OCI-LY3 (cell line): ENCODE results near the gene TBXAS1.

Experiments
- H2AFZ ChIP-seq: fragments of 200-600, 300-600 bp; shearing (Covaris generic); 2 replicates; pipeline ENCODE4 v1.6.0; 2014; ENCODE audit warnings: antibody characterized with exemption, low read depth, low read length
- H3K27ac ChIP-seq: fragments of 200-600, 300-600 bp; sonication (generic); 2 replicates; pipeline ENCODE4 v1.5.1; 2014; ENCODE audit warnings: mild to moderate bottlenecking, low read length, moderate library complexity, mixed read lengths
- H3K27me3 ChIP-seq: fragments of 200-600, 300-600 bp; sonication (generic); 2 replicates; pipeline ENCODE4 v1.6.1; 2014; ENCODE audit warnings: low read depth, low read length, mixed read lengths
- H3K36me3 ChIP-seq: fragments of 200-600, 300-600 bp; sonication (generic); replicated peaks from 2 replicates; pipeline ENCODE3; 2014; ENCODE audit warnings: low read depth, low read length, mixed read lengths
- H3K4me1 ChIP-seq: fragments of 300-600, 200-600 bp; sonication (generic); 2 replicates; pipeline ENCODE4 v1.6.1; 2014; ENCODE audit warnings: low read length, mixed read lengths
- H3K4me2 ChIP-seq: fragments of 200-600, 300-600 bp; sonication (generic); 2 replicates; pipeline ENCODE4 v1.6.1; 2014; ENCODE audit warnings: low read length, mixed read lengths
- H3K4me3 ChIP-seq: fragments of 300-600, 200-600 bp; sonication (generic); 2 replicates; pipeline ENCODE4 v1.5.1; 2014; ENCODE audit warnings: antibody characterized with exemption, mild to moderate bottlenecking, low read length, moderate library complexity
- H3K79me2 ChIP-seq: fragments of 300-600, 200-600 bp; shearing (Covaris generic); 2 replicates; pipeline ENCODE4 v1.6.1; 2014; ENCODE audit warnings: mild to moderate bottlenecking, low read length, mixed read lengths
- H3K9ac ChIP-seq: fragments of 300-600, 200-600 bp; shearing (Covaris generic); 2 replicates; pipeline ENCODE4 v1.6.0; 2014; ENCODE audit warnings: mild to moderate bottlenecking, low read length, moderate library complexity
- H3K9me3 ChIP-seq: fragments of 200-600, 300-600 bp; shearing (Covaris generic); 2 replicates; pipeline ENCODE4 v1.6.1; 2014; ENCODE audit warnings: low read length, mixed read lengths; ENCODE audit not compliant: insufficient read depth
- H4K20me1 ChIP-seq: fragments of 200-600, 300-600 bp; sonication (generic); 2 replicates; pipeline ENCODE4 v1.6.1; 2016; ENCODE audit warnings: low read length, mixed read lengths; ENCODE audit not compliant: insufficient read depth
- EZH2phosphoT487 ChIP-seq: fragments of 200-600 bp; shearing (Covaris generic); IDR thresholded peaks from 2 replicates; pipeline ENCODE4 v1.6.1; 2018; ENCODE audit warnings: antibody characterized with exemption, mixed run types, low read depth
- TF ChIP-seq, protein P1 (sequence below): fragments of 200-600, 300-600 bp; sonication (generic); IDR thresholded peaks from 2 replicates; pipeline ENCODE4 v1.5.1; 2014; ENCODE audit warnings: antibody characterized with exemption, low read length, low read depth

The TBXAS1 gene

DNA sequence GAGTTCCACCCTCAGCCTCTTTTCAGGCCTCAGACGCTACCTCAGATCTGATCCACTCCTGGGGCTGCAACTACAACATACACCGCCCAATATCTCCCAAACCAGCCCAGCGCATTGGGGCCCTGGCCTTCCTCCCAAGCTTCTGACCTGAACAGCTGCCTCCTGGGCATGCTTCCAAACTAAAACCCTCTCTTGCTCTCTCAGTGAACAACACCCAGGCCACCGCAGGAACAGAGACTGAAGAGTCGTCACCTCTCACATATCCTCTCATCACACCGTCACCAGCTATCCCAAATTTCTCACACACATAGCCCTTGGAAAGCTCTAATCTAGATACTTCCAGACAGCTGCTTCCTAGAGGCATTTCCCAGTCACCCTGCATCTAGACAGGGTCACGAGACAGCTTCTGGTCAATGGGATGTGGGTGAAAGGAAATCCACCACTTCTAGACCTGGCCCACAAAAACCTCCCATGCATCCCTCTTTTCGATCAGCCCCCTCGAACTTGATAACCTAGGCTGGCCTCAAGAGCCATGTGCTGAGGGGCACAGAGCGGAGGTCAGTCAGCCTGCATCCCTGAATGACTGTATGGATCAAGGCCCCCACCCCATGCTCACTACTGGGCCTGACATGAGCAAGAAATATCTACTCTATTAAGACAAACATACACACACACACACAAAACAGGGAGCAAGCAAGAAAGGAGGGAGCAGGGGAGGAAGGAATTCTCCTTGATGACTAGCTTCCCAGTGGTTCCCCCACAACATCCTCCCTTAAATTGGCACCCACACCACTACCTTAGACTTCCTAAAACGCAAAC, 231.9 kb downstream of the TBXAS1 start:
- Histone ChIP-seq H3K4me3 (no peak overlapping the region; the same call in 1 of the 2 replicates), H3K4me1 (peaks cover 24% of the 10 kb centered on the region), H3K27me3 (peaks cover 43% of the 10 kb centered on the region), H4K20me1 (0 out of 2 replicates have a peak, but pooled peaks cover 6% of the 10 kb centered on the region), H3K79me2 (no peaks in the 10 kb centered on the region), H3K27ac (no peak overlapping the region), H3K4me2 (peak overlapping the region; percentile 37), H2AFZ (no peak overlapping the region), H3K9me3 (no peaks in the 10 kb centered on the region), H3K36me3 (no peaks in the 10 kb centered on the region), H3K9ac (no peak overlapping the region)
- TF ChIP-seq EZH2phosphoT487: no peak
- TF ChIP-seq, protein P1, sequence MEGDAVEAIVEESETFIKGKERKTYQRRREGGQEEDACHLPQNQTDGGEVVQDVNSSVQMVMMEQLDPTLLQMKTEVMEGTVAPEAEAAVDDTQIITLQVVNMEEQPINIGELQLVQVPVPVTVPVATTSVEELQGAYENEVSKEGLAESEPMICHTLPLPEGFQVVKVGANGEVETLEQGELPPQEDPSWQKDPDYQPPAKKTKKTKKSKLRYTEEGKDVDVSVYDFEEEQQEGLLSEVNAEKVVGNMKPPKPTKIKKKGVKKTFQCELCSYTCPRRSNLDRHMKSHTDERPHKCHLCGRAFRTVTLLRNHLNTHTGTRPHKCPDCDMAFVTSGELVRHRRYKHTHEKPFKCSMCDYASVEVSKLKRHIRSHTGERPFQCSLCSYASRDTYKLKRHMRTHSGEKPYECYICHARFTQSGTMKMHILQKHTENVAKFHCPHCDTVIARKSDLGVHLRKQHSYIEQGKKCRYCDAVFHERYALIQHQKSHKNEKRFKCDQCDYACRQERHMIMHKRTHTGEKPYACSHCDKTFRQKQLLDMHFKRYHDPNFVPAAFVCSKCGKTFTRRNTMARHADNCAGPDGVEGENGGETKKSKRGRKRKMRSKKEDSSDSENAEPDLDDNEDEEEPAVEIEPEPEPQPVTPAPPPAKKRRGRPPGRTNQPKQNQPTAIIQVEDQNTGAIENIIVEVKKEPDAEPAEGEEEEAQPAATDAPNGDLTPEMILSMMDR: no peak

DNA sequence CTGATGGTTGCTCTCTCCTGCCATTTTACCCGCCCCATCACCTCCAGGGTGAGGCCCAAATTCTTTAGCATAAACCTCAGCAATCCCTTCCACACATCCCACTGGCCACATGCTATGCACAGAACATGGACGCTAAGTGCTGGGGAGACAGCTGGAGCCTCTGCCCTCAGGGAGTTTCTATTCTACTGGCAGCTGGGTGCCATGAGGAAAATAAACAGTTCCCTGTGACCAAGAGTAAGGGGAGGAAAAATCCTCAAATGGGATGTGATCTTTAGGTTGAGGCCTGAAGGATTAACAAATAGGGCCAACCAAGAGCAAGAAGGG, 232.5 kb downstream of the TBXAS1 start:
- H3K4me2 ChIP-seq: peak overlapping the region; percentile 84
- H3K27me3 ChIP-seq: peaks cover 44% of the 10 kb centered on the region
- H3K9me3 ChIP-seq: peaks cover 2% of the 10 kb centered on the region
- peaks cover 24% of the 10 kb centered on the region for H3K4me1 ChIP-seq
- no peak overlapping the region for H2AFZ ChIP-seq
- H3K36me3 ChIP-seq: no peaks in the 10 kb centered on the region
- H3K79me2 ChIP-seq: no peaks in the 10 kb centered on the region
- H3K9ac ChIP-seq: no peak overlapping the region
- no peak overlapping the region for H3K27ac ChIP-seq
- 0 out of 2 replicates have a peak, but pooled peaks cover 3% of the 10 kb centered on the region for H4K20me1 ChIP-seq
- TF ChIP-seq EZH2phosphoT487: no peak
- TF ChIP-seq, protein P1: no peak
- peak overlapping the region; percentile 77; the same call in 1 of the 2 replicates for H3K4me3 ChIP-seq

GRCh38 chr7:140062118-140062527, 233.1 kb downstream of the TBXAS1 start:
- H3K9ac ChIP-seq: peak overlapping the region; percentile 41; the same call in 1 of the 2 replicates
- TF ChIP-seq, protein P1: no peak
- no peak for TF ChIP-seq EZH2phosphoT487
- 0 out of 2 replicates have a peak, but pooled peaks cover 3% of the 10 kb centered on the region for H4K20me1 ChIP-seq
- peak overlapping the region; percentile 84 for H3K4me2 ChIP-seq
- peaks cover 24% of the 10 kb centered on the region for H3K4me1 ChIP-seq
- H3K9me3 ChIP-seq: peaks cover 7% of the 10 kb centered on the region
- peaks cover 40% of the 10 kb centered on the region for H3K27me3 ChIP-seq
- H3K4me3 ChIP-seq: peak overlapping the region; percentile 77
- no peaks in the 10 kb centered on the region for H3K36me3 ChIP-seq
- H3K27ac ChIP-seq: no peak overlapping the region
- no peaks in the 10 kb centered on the region for H3K79me2 ChIP-seq
- peak overlapping the region; percentile 69; the same call in 1 of the 2 replicates for H2AFZ ChIP-seq

DNA sequence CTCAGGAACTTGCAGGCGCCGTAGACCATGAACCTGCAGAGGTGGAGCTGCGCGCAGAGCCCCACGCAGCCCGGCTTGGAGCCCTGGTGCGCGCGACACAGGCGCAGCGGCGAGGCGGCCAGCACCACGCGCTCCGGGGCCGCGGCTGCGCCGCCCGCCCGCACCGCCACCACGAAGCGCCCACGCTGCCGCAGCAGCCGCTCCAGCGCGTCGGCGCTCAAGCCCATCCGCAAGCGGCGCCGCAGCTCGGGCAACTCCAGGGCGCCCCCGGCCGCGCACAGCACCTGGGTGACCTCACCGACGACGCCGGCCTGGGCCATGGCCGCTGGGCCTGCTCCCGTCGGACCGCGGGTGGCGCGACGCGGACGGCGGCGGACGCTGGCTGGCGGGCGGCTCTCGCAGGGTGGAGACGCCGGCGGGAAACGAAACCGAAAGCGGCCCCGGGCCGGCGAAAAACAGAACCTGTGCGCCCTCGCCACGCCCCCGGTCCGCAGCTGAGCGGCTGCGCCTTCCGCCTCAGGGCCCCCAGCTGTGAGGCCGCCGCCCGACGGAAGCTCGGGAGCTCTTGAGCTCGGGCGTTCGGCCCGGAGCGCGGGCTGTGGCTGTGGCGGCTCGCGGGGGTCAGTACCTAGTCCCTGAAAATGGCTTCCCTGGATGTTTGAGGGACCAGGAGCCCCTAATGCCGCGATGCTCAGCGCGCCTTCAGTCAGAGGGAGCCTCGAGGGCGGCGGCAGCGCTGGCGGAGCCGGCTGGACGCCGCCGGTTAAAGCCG, 233.7 kb downstream of the TBXAS1 start, which contains the start of gene PARP12:
Gene PARP12, minus strand, starts transcription at position 424 of the 772 bp plus-strand sequence. Its CDS starts 104 bp downstream, at position 320.
- Histone ChIP-seq H3K27me3 (peaks cover 34% of the 10 kb centered on the region), H3K4me1 (peaks cover 24% of the 10 kb centered on the region), H2AFZ (peak within 1 kb of the TSS; percentile 69; the same call in 1 of the 2 replicates), H3K4me3 (peak within 1 kb of the TSS; percentile 77), H4K20me1 (0 out of 2 replicates have a peak, but pooled peaks cover 3% of the 10 kb centered on the region), H3K27ac (no peak within 1 kb of the TSS), H3K9ac (peak within 1 kb of the TSS; percentile 41; the same call in 1 of the 2 replicates), H3K9me3 (peaks cover 7% of the 10 kb centered on the region), H3K4me2 (peak within 1 kb of the TSS; percentile 84), H3K79me2 (no peaks in the 10 kb centered on the region), H3K36me3 (no peaks in the 10 kb centered on the region)
- TF ChIP-seq EZH2phosphoT487: no peak
- TF ChIP-seq, protein P1: no peak
